GM18868 (cell line): ENCODE results near the gene VSX2.
"Not testable (repeated sequence)": the region's sequence is repeated elsewhere in the genome, so short reads cannot be mapped to it uniquely, and the experiment has no call there.

ENCODE experiments used
- ATAC-seq: cut with Tn5 transposase; IDR thresholded peaks from one replicate; pipeline ENCODE4 v1.9.1; 2021; ENCODE audit warnings: mild to moderate bottlenecking, moderate library complexity; ENCODE audit not compliant: unreplicated experiment

The VSX2 gene

DNA sequence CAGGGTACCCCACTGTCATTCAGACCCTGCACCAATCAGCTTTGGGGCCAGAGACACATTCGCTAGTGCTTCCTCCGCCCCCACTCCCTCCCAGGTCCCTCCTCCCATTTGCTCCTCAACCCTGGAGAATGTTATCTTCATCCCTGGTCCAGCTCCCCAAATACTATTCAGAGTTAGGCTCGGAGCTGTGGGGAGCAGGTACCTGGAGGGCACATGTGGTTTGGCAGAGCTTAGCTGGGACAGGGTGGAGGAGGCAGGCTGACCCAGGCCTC, 19.5 kb downstream of the VSX2 start:
- ATAC-seq, result no peak

DNA sequence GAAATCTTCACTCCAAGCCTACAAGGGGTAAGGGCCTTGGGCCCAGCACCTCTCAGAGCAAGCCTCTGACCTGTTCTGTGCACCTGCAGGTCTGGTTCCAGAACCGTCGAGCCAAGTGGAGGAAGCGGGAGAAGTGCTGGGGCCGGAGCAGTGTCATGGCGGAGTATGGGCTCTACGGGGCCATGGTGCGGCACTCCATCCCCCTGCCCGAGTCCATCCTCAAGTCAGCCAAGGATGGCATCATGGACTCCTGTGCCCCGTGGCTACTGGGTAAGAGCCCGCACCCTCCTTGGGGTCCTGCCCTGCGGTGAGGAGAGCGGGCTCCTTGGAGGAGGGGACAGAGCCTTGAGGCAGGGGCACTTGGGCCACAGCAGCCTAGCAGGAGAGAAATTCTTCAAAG, 20.3 kb downstream of the VSX2 start:
- no peak for ATAC-seq

DNA sequence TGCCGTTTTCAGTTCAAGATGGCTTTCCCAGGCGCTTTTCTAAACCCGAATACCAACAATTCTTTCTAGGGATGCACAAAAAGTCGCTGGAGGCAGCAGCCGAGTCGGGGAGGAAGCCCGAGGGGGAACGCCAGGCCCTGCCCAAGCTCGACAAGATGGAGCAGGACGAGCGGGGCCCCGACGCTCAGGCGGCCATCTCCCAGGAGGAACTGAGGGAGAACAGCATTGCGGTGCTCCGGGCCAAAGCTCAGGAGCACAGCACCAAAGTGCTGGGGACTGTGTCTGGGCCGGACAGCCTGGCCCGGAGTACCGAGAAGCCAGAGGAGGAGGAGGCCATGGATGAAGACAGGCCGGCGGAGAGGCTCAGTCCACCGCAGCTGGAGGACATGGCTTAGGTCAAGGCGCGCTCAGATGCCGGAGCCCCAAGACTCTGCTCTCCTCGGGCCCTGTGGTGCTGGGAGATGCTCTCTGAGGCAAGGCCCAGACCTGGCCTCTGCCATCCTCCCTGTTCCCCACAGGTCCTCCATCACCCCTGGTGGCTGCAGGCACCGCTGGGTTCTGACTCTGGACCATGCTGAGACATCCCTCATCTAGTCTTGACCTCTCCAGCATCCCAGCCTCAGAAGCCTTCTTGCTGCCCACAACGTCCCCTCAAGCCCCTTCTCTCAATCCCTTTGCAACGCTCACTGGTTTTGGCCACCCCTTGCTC, 21.4 kb downstream of the VSX2 start:
- ATAC-seq, result no peak

DNA sequence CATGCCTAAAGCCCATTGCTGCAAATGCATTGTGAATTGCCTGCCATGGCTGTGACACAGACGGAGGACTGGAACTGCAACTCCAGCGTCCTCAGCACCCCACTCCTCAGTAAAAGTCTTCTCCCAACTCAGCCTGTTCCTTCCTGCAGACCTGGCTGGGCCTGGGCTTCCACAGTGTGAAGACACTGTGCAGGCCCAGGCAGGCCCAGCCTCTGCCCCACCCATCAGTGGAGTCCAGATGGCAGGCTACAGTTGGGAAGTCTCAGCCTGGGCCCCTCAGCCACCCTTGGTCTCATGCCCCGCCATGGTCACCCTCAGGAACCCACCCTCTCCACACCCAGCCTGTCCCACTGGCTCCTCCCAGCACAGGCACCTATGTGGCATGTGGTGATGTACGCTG, 22.0 kb downstream of the VSX2 start:
- ATAC-seq, result no peak

DNA sequence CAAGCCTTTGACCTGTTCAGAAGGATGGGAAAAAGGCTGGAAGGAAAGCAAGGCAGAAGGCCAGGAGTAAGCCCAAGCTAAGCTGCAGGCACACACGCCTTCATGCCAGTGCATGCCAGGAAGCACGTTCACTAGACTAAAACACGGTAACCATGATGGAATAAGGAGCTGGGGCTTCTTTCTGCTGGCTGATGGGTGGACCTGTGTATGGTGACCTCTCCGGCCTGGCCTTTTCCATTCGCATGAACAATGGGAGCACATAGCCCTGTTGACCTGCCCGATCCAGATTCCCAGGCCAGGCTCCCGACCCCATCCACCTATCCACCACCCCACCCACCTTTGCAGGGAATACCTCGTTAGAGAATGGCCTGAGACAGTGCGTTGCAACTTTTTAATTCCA, 22.8 kb downstream of the VSX2 start:
- no peak for ATAC-seq

DNA sequence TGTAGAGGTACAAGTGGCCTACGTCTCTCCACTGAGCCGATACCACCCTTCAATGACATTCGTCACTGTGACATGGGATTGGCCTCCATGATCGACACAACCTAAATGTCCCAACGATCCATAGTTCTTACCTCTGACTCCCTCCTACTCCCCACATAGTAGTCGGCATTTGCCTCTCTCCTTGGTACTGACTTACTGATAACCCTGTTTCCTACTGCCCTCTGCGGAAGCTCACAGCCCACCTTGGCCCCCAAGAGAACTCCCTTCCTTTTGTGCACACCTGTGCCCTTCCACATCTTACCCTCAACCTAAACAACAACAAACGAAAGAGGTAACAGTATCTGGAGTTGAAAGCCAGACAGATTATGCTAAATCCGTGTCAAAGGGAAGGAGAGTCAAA, 23.9 kb downstream of the VSX2 start:
- no peak for ATAC-seq

DNA sequence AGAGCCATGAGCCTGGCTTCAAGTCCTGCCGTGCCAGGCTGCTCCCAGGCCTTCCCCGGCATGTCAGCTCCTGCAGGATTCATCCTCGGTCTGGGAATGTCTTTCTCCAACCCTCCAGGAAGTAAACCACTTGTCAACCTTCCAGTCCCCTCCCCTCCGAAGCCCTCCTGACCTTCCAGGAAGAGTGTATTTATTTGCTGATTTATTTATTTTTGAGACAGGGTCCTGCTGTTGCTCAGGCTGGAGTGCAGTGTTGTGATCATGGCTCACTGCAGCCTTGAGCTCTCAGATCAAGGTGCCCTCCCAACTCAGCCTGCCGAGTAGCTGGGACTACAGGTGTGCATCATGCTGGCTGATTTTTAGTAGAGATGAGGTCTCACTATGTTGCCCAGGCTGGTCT, 24.7 kb downstream of the VSX2 start:
- ATAC-seq, result no peak

DNA sequence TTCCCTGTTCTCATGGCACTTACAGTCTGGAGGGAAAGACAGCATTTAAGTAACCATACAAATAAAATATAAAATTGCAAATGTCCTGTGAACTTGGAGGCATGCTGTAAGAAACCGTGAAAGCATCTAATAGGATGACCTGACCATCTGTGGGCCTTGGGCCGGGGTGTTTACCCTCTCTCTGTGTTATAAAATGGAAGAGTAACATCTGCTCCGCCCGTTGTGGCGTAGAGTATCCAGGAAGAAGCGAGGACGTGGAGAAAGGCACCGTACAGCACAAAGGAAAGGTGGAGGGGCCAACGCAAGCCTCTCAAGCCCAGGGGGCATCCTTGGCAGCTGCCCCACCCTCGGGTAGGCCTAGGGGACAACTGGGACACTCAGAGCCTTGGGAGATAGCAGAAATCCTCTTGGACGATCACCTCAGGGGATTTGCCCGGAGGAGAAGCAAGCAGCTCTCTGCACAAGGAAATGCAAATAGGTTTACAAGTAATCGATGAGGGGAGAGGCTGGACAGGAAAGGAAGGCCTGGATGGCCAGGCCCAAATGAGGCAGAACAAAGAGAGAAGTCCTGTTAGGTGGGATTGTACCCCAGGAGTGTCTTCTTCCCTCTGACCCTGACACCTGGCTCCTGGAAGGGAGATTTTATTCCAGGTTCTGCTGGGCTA, 26.2 kb downstream of the VSX2 start:
- ATAC-seq, result no peak

DNA sequence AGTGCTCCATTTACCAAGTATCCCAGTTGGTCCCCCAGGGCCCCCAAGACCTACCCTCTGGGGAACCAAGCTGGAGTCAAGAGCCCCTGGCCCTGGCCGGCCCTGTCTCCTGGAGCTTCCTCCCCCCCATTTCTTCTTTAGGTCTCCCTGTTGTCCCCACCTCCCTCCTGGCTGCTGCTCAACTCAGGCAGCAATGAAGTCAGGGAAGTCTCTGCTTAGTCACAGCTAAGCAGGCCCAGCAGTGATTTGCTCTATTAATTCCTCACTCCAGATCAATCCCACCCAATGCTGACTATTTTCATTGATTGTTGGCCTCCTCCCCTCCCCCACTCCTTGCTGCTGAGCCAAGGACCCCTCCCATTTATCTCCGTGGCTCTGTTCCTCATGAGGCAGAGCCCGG, 28.3 kb downstream of the VSX2 start:
- ATAC-seq, result no peak

DNA sequence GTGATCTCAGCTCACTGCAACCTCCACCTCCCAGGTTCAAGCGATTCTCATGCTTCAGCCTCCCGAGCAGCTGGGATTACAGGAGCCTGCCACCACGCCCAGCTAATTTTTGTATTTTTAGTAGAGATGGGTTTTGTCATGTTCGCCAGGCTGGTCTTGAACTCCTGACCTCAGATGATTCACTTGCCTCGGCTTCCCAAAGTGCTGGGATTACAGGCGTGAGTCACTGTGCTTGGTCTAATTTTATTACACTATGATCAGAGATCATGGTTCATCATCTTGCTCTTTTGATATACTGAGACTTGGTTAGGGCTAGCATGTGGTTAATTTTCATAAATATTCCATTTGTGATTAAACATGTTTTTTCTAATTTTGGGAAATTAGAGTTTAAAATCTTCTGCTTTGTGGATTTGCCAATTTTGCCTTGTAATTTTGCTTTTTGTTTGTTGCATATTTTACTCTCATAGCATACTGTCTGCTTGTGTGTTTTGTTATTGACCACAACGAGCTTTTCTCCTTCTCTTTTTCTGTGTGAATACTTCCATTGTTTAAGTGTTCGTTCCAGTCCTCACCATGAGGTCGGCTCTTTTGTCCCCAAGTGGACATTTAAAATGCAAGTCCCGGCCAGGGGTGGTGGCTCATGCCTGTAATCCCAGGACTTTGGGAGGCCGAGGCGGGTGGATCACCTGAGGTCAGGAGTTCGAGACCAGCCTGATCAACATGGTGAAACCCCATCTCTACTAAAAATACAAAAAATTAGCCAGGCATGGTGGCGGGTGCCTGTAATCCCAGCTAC, 31.3 kb downstream of the VSX2 start:
- not testable (repeated sequence) for ATAC-seq

DNA sequence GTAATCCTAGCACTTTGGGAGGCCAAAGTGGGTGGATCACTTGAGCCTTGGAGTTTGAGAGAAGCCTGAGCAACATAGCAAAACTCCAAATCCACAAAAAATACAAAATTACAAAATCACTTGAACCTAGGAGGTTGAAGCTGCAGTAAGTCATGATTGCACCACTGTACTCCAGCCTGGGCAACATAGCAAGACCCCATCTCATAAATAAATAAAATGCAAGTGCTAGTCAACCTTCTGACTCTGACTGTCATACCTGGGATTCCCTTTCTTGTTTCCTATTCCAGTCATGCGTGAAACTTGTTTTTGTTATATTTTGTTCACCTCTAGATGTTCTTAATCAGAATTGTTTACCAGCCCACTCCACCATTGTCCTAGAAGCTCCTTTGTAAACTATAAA, 32.1 kb downstream of the VSX2 start:
- ATAC-seq, result no peak

DNA sequence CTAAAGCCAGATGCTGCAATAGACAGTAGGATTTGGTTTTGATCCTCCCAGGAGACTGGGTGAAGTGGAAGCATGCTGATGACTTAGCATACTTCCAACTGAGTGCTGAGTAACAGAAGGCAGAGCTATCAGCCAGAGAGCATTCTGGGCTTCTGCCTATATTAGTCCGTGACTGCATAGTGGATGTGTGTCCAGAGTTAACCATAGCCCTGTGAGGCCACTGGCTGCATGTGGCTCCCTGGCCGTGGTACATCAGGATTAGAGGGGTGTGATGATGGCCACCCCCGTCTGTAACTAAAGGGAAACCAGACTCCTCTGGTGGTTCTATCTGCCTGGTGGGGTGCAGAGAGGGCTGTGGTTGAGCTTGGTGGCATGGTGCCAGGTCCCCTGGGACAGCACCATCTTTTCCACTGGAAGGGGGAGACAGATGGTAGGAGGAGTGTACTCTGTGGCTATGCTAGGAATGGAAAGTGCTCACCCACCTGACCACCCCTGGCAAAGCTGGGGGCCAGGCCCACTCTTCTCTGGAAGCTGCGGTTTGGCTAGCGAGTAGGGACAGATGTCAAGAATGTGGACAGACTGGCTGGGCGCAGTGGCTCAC, 36.1 kb downstream of the VSX2 start:
- ATAC-seq, result no peak

DNA sequence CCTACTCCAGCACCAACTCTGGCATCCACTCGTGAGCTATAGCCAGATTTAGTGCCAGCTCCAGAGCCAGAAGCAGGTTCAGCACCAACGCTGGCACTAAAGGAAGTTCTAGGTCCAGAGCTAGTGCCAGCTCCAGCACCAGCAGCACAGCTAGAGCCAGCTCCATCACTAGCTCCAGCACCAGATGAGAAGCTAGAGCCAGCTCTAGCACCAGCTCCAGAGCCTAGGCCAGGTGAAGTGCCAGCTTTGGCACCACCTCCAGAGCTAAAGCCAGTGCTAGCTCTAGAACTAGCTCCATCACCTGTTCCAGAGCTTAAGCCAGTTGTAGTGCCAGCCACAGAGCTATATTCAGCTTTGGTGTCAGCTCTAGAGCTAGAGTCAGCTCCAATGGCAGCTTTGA, 38.8 kb downstream of the VSX2 start:
- no peak for ATAC-seq

DNA sequence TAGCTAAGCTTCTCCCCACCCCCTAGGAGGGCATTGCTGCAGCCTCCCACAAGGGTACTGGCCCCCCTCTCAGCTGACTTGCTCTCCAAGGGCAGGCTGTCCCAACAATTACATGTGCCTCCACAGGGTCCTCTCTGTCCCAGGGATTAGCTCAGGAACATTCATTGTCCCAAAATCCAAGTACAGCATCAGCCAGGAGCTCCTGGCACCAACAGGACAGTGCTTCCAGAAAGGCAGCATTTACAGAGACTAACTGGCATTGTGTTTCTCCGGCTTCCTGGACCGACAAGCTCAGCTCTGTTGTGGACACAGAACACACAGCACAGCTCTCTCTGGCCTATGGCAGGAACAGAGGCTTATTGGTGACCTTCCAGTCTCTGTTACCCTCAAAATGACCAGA, 41.8 kb downstream of the VSX2 start:
- no peak for ATAC-seq

DNA sequence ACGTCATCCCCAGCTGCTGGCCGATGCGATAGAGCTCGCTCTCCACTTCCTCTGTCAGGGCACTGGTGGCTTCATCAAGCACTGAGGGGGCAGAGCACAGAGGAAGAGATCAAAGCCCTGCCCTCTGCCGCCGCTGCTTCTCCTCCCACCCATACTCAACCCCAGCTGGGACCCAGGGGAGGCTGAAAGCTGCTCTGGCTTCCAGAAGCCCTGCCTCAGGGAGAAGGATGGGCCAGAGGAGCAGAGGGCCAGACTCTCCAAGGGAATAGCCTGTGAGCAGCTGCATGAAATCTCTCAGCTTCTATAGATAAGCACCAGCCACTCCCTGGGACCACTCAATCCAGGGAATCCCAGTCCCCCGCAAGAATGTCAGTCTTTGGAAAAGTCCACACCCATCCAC, 47.5 kb downstream of the VSX2 start:
- no peak for ATAC-seq

DNA sequence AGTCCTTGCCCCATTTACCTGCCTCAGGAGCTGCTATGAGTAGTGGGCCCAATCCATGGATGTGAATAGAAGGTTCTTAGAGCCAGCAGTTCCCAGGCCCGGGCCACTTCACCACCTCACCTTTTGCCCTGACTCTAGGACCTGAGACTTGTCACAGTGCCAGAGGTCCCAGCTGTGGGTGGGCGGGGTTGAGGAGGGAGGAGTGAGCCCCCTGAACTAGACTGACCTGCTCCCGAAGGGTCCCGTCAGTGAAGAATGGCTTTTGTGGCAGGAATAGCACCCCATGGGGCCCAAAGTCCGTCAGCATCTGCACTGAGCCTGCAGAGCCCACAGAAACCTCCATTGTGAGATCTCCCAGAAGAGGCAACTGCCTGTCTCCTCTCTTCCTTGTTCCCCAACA, 50.6 kb downstream of the VSX2 start:
- no peak for ATAC-seq

DNA sequence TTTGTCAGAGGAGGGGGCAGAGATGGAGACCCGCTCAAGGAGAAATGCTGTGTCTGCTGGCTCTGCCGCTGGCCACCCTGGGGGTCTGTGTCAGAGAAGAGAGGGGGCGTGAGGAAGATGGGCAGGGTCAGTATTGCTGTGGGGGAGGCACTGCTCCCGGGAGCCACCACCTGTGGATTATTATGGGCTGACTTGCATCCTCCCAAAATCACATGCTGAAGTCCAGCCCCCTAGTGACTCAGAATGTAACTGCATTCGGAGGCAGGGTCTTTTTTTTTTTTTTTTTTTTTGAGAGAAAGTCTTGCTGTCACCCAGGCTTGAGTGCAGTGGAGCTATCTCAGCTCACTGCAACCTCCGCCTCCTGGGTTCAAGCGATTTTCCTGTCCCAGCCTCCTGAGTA, 51.2 kb downstream of the VSX2 start:
- no peak for ATAC-seq

DNA sequence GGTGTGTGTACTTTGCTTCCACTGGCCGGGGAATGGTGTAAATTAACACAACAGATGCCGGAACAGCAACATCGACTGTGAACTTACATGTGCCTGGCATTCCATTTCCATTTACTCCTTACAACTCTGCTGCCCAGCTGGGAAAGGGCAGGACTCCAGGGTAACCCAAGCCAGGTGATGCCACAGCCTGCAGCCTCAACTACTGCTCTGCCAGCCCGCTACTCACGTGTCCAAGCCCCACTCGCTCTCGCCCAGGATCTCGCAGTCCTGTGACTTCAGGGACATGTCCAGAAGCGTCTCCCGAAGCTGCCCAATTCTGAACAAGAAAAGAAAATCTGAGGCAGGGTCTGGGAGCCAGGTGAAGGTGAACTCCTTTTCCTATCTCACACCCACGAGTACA, 52.8 kb downstream of the VSX2 start:
- ATAC-seq, result no peak

DNA sequence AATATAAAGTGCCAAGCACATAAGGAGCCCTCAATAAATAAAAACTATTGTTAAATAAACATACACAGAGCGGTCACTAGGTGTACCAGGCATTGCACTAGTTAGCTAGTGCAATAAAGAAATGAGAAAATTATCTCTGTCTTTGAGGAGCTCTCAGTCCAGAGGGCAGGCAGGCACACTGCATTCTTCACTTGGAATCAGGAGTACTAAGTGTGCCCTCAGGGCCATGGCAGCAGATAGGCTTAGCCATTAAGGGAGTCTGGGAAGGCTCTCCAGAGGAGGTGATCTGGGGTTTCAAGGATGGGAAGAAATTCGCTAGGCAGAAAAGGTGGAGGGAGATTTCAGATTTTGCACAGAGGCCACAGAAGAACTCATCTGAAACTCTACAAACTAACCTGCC, 54.4 kb downstream of the VSX2 start:
- no peak for ATAC-seq

DNA sequence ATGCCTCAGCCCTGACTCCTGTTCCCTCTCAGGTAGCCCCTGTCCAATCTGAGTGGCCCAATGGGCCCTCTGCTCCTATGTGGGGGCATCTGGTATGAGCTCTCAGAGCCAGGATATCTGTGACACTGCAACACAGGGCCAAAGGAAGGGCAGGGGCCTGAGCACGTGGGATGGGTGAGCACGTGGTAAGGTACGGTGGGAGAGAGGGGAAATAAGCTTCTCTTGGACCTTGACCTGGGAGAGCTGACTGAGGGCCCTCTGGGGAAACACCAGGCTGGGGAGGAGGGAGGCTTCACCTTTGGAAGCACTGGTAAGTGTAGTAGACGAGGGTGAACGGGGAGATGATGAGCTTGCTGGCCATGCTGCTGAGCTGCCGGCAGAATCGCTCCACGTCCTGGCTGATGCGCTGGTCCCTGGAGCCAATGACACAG, 56.8 kb downstream of the VSX2 start:
- ATAC-seq, result no peak

DNA sequence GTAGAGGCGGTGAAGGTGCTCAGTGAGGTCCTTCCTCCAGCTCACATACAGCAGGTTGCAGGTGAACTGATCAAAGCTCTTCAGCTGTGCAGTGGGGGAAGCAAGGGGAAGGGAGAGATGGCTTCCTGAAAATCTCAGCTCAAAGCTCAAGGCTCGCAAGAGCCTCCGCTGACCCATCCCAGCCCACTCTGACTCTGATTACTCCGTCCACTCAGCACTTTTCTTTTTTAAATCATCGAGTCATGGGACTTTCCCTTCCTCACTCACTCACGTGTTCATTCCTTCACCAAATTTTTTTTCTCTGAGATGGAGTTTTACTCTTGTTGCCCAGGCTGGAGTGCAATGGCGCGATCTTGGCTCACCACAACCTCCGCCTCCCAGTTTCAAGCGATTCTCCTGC, 58.7 kb downstream of the VSX2 start:
- no peak for ATAC-seq

DNA sequence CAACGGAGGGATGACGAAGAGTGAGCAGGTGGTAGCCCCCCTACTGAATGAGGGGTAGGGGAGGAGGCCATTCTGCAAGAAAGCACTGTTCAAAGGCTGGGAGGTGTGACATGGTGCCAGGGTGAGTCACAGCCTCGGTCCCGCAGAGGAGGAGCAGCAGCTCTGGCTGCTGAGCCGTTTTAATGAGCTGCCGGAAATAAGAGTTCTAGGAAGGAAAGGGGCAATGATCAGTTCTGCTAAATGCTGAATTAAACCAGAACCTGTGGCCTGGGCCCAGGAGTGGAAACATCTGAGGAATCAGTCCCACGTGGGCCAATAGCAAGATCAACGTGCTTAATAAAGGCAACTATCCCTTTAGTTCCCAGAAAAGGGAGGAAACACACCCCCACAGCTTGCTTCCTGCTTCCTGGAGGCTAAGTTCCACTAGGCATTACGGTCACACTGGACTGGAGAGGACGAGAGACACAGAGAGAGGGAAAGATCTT, 59.9 kb downstream of the VSX2 start:
- no peak for ATAC-seq
